HepG2 (cell line): ENCODE data around the gene CTXN1. TPM values are rescaled to one million over a fixed set of nuclear protein-coding genes. Genes with fewer than 3 reads are reported as not detected.

Experiments
- ATAC-seq: fragments of 200-7000 bp; cut with Tn5 transposase; 3 replicates; pipeline ENCODE4 v1.9.1; 2020; ENCODE audit warnings: mild to moderate bottlenecking, moderate library complexity
- BruUV-seq: library from RNA; stranded (reverse); fragments of 400-500 nt; replicated peaks from 2 replicates; lab custom pipeline; 2021; lab: Mats Ljungman, UMichigan
- CTCF ChIA-PET: fragments of 300-600 bp; formaldehyde crosslinking; extraction: SDS; loops from one replicate; lab custom pipeline; 2021; ENCODE audit warnings: low total read pairs, inconsistent platforms, low intra/inter-chr PET ratio; lab: Yijun Ruan, JAX
- POLR2A ChIA-PET: fragments of 350-600 bp; sonication (Branson Sonifier 250); formaldehyde crosslinking; loops from one replicate; lab custom pipeline; 2020; ENCODE audit warnings: antibody characterized with exemption, inconsistent platforms; lab: Yijun Ruan, JAX
- DNase-seq: peaks from one replicate; pipeline ENCODE4 v3.0.0-alpha.2; 2015; ENCODE audit warnings: low spot score
- FAIRE-seq: peaks from 3 replicates; lab custom pipeline; 2011; peaks lifted over from hg19 to GRCh38; lab: Jason Lieb, UNC
- H2AFZ ChIP-seq: one replicate; pipeline ENCODE4 v1.6.1; 2011; ENCODE audit warnings: low read length, inconsistent platforms
- H3K27ac ChIP-seq: fragments of 300-600 bp; 3 replicates; pipeline ENCODE4 v1.8.0; 2011; ENCODE audit warnings: mixed run types, mild to moderate bottlenecking, mixed read lengths, low read length, inconsistent platforms; ENCODE audit not compliant: insufficient read depth; ENCODE audit errors: extremely low read length
- H3K27me3 ChIP-seq, 2 experiments: fragments of 200-600 bp in 1 of 2; 2 replicates in 1 of 2; 3 replicates in 1 of 2; pipeline versions ENCODE4 v1.6.0 to v1.8.0; 2011; ENCODE audit warnings: low read length in 2 of 2, mild to moderate bottlenecking in 2 of 2, moderate library complexity in 2 of 2, inconsistent platforms in 1 of 2; ENCODE audit not compliant: insufficient read depth in 2 of 2, control insufficient read depth in 1 of 2
- H3K36me3 ChIP-seq, 2 experiments: fragments of 200-600 bp in 1 of 2; replicated peaks in 1 of 2; 2 replicates in 1 of 2; 3 replicates in 1 of 2; pipeline versions ENCODE4 v1.5.1 to v1.8.0; 2011; ENCODE audit warnings: low read length in 2 of 2, inconsistent platforms in 1 of 2; ENCODE audit not compliant: insufficient read depth in 2 of 2, control insufficient read depth in 1 of 2
- H3K4me1 ChIP-seq: 2 replicates; pipeline ENCODE4 v1.5.1; 2012; ENCODE audit warnings: low read length, inconsistent platforms; ENCODE audit not compliant: insufficient read depth
- H3K4me2 ChIP-seq: 2 replicates; pipeline ENCODE4 v1.6.0; 2011; ENCODE audit warnings: low read depth, low read length, inconsistent platforms
- H3K4me3 ChIP-seq, 3 experiments: fragments of 200-600 bp in 1 of 3; sonication (generic), shearing (Covaris generic) in 1 of 3; replicated peaks in 1 of 3; 2 replicates each; pipeline ENCODE4 v1.5.1; 2011 to 2016; ENCODE audit warnings: low read length in 3 of 3, inconsistent platforms in 2 of 3, low read depth in 2 of 3, mild to moderate bottlenecking in 2 of 3, control low read depth in 1 of 3, mixed read lengths in 1 of 3; ENCODE audit not compliant: insufficient read depth in 1 of 3
- H3K79me2 ChIP-seq: one replicate; pipeline ENCODE4 v1.6.1; 2011; ENCODE audit warnings: low read length, inconsistent platforms; ENCODE audit not compliant: insufficient read depth
- H3K9ac ChIP-seq: 2 replicates; pipeline ENCODE4 v1.6.0; 2011; ENCODE audit warnings: mild to moderate bottlenecking, low read depth, low read length, inconsistent platforms; ENCODE audit not compliant: insufficient read depth
- H3K9me3 ChIP-seq: 2 replicates; pipeline ENCODE4 v1.5.1; 2012; ENCODE audit warnings: mild to moderate bottlenecking, low read length
- H4K20me1 ChIP-seq: 2 replicates; pipeline ENCODE4 v1.6.0; 2011; ENCODE audit warnings: inconsistent platforms, mild to moderate bottlenecking, low read length, moderate library complexity; ENCODE audit not compliant: insufficient read depth
- BHLHE40 ChIP-seq: IDR thresholded peaks from 2 replicates; pipeline ENCODE4 v1.6.1; 2011; ENCODE audit warnings: low read length, improper control_type of control experiment
- FOXJ3 ChIP-seq: sonication (generic); formaldehyde crosslinking; IDR thresholded peaks from 2 replicates; pipeline ENCODE4 v1.4.0; 2020; ENCODE audit warnings: missing genetic modification reagents, mild to moderate bottlenecking, borderline replicate concordance
- HDAC6 ChIP-seq: fragments of 200-600 bp; sonication (generic); IDR thresholded peaks from 2 replicates; pipeline ENCODE4 v1.7.0; 2017; ENCODE audit warnings: mild to moderate bottlenecking, antibody characterized with exemption, low read length, low read depth
- KLF16 ChIP-seq, 2 experiments: sonication (generic) in 1 of 2; formaldehyde crosslinking in 1 of 2; IDR thresholded peaks; 2 replicates each; pipeline versions ENCODE4 v1.6.1 to v1.8.0; 2016 to 2023; ENCODE audit warnings: missing genetic modification reagents in 2 of 2, missing compliant biosample characterization in 1 of 2
- NCOA5 ChIP-seq: sonication (generic); formaldehyde crosslinking; IDR thresholded peaks from 2 replicates; pipeline ENCODE4 v1.4.0; 2020; ENCODE audit warnings: missing genetic modification reagents
- NFATC3 ChIP-seq: sonication (generic); formaldehyde crosslinking; IDR thresholded peaks from 2 replicates; pipeline ENCODE4 v1.5.1; 2020; ENCODE audit warnings: mild to moderate bottlenecking, missing genetic modification reagents
- NONO ChIP-seq, 2 experiments: fragments of 450-650 bp in 1 of 2; sonication (generic) in 1 of 2; formaldehyde crosslinking in 1 of 2; IDR thresholded peaks in 1 of 2; conservative IDR thresholded peaks in 1 of 2; 2 replicates each; pipeline versions ENCODE4 v1.6.1 to v1.8.0; 2017 to 2022; ENCODE audit warnings: mild to moderate bottlenecking in 1 of 2, missing genetic modification reagents in 1 of 2, moderate library complexity in 1 of 2
- RBAK ChIP-seq: sonication (generic); formaldehyde crosslinking; IDR thresholded peaks from 2 replicates; pipeline ENCODE4 v1.5.1; 2020; ENCODE audit warnings: mild to moderate bottlenecking, missing genetic modification reagents
- RBM22 ChIP-seq: fragments of 200-400 bp; formaldehyde crosslinking; optimal IDR thresholded peaks from 2 replicates; pipeline ENCODE3; 2017; ENCODE audit warnings: mild to moderate bottlenecking, low read length, moderate library complexity
- RBM39 ChIP-seq: fragments of 200-400 bp; formaldehyde crosslinking; IDR thresholded peaks from one replicate; pipeline ENCODE4 v1.6.1; 2018; ENCODE audit warnings: antibody characterized with exemption, mild to moderate bottlenecking, low read depth, low read length; ENCODE audit not compliant: poor library complexity, severe bottlenecking
- TBX2 ChIP-seq: sonication (generic); formaldehyde crosslinking; IDR thresholded peaks from 2 replicates; pipeline ENCODE4 v1.5.0; 2020; ENCODE audit warnings: missing genetic modification reagents, mild to moderate bottlenecking, borderline replicate concordance
- ZNF232 ChIP-seq: sonication (generic); formaldehyde crosslinking; IDR thresholded peaks from 2 replicates; pipeline ENCODE4 v1.4.0; 2020; ENCODE audit warnings: missing genetic modification reagents, borderline replicate concordance
- ZNF264 ChIP-seq: sonication (generic); formaldehyde crosslinking; IDR thresholded peaks from 2 replicates; pipeline ENCODE4 v1.4.0; 2020; ENCODE audit warnings: missing genetic modification reagents
- ZNF275 ChIP-seq: sonication (generic); formaldehyde crosslinking; IDR thresholded peaks from 2 replicates; pipeline ENCODE4 v1.8.0; 2022; ENCODE audit warnings: missing genetic modification reagents, mild to moderate bottlenecking, inconsistent platforms, borderline replicate concordance
- ZNF501 ChIP-seq: sonication (generic); formaldehyde crosslinking; IDR thresholded peaks from 2 replicates; pipeline ENCODE4 v1.5.1; 2020; ENCODE audit warnings: mild to moderate bottlenecking, moderate library complexity, missing genetic modification reagents
- ZNF644 ChIP-seq: IDR thresholded peaks from 2 replicates; pipeline ENCODE4 v1.6.1; 2016; ENCODE audit warnings: low read depth
- ZNF83 ChIP-seq: sonication (generic); formaldehyde crosslinking; IDR thresholded peaks from 2 replicates; pipeline ENCODE4 v1.4.0; 2020; ENCODE audit warnings: missing genetic modification reagents, mild to moderate bottlenecking, borderline replicate concordance
- WGBS: methylation state at CpG from one replicate; pipeline ENCODE4 v1.1.6; 2017; ENCODE audit warnings: low lambda C conversion rate; 5-methylcytosine and 5-hydroxymethylcytosine counted together
- in situ Hi-C: cut with HindIII; loops from 2 replicates; pipeline ENCODE4 v1.10.0; 2017; ENCODE audit warnings: low pct_unique_long_range_greater_than_20kb; ENCODE audit not compliant: extremely low pct_ligation_motif_present
- intact Hi-C: fragments of 100-400 bp; cut with micrococcal nuclease; formaldehyde crosslinking; loops from one replicate; pipeline ENCODE4 v1.10.0; 2022; ENCODE audit not compliant: unreplicated experiment
- polyA plus RNA-seq, 8 experiments: library from polyadenylated mRNA; depleted of rRNA in 3 of 8; stranded (reverse) in 7 of 8; unstranded in 1 of 8; fragments of >200 nt; fragmentation: Illumina TruSeq in 4 of 8; extraction: Trizol in 4 of 8; gene quantifications; 2 replicates each; pipeline versions ENCODE4 v1.2.1 to v1.2.3, GENCODE V29; 2011 to 2016; ENCODE audit warnings: low read depth in 4 of 8, missing spikeins in 1 of 8, mixed read lengths in 1 of 8; ENCODE audit not compliant: insufficient read depth in 1 of 8
- total RNA-seq, 5 experiments: library from RNA; depleted of rRNA; stranded (reverse); fragments of >200 nt; fragmentation: Illumina TruSeq; extraction: Trizol; gene quantifications; 2 replicates each; pipeline ENCODE4 v1.2.3, GENCODE V29; 2016; ENCODE audit warnings: low read depth in 1 of 5

CTXN1 gene
- total and polyA plus RNA-seq, 2 of the 13 experiments (the other 11 are each of a cell fraction or from before 2014, with no cell fraction given), result 0.11 TPM; not detected in 1

DNA sequence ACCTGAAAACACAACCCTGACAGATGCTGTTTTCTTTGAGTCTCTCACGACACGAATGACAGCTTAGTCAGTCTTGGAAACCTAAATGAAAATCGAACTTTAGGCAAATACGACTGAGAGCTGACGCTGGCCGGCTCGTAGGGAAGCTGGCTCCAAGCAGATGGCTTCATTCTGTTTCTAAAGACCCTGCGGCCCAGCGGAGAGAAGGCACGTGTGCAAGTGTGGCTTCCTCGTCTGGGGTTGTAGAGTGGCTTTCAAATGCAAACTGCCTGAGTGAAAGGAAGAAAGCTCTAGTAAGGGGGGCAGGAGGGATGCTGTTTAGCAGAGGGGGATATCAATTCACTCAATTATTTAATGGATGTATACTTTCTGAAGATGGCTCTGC is 43.6 kb upstream of the CTXN1 start:
- no peak overlapping the region for H3K4me3 ChIP-seq
- H3K4me1 ChIP-seq, result no peaks in the 10 kb centered on the region
- in situ Hi-C loops, result no loop called here
- TF ChIP-seq ZNF501 (no peak), RBM22 (peak; percentile 49)
- TF ChIP-seq, all 625 proteins: peak for 1
- Histone ChIP-seq H4K20me1 (peaks cover 3% of the 10 kb centered on the region; the same call in 1 of the 2 replicates), H3K9me3 (no peaks in the 10 kb centered on the region), H3K9ac (no peak overlapping the region), H2AFZ (no peak overlapping the region), H3K36me3 (peaks cover 29 to 75% of the 10 kb centered on the region in 2 experiments; a peak in 4 of 5 replicates), H3K27ac (no peak overlapping the region), H3K27me3 (no peaks in the 10 kb centered on the region), H3K79me2 (no peaks in the 10 kb centered on the region), H3K4me2 (no peak overlapping the region)
- ATAC-seq (no peak), DNase-seq (no peak), FAIRE-seq (no peak)
- ChIA-PET CTCF (no interaction called here), POLR2A (no interaction called here)
- BruUV-seq, result no TSS peak
- intact Hi-C loops, result no loop called here
- 96% methylated on average over 11 of the region's 11 CpGs for WGBS

GRCh38 chr19:7968796-7969554 is 43.0 kb upstream of the CTXN1 start:
- H3K79me2 ChIP-seq, result no peaks in the 10 kb centered on the region
- DNase-seq (no peak), ATAC-seq (no peak), FAIRE-seq (no peak)
- H3K4me3 ChIP-seq, result no peak overlapping the region
- ChIA-PET POLR2A (no interaction called here), CTCF (no interaction called here)
- no peaks in the 10 kb centered on the region for H3K27me3 ChIP-seq
- H3K4me2 ChIP-seq, result no peak overlapping the region
- H3K4me1 ChIP-seq, result no peaks in the 10 kb centered on the region
- peaks cover 28 to 73% of the 10 kb centered on the region in 2 experiments; a peak in 4 of 5 replicates for H3K36me3 ChIP-seq
- no peak overlapping the region for H3K27ac ChIP-seq
- in situ Hi-C loops, result no loop called here
- BruUV-seq, result no TSS peak
- intact Hi-C loops, result no loop called here
- H3K9me3 ChIP-seq, result no peaks in the 10 kb centered on the region
- H2AFZ ChIP-seq, result no peak overlapping the region
- peaks cover 3% of the 10 kb centered on the region; the same call in 1 of the 2 replicates for H4K20me1 ChIP-seq
- H3K9ac ChIP-seq, result no peak overlapping the region
- WGBS, result 97% methylated on average over 20 of the region's 20 CpGs
- TF ChIP-seq RBM39, result no peak
- TF ChIP-seq KLF16 (CRISPR knock-in tag; IDR thresholded peaks at IDR 0.05), result no peak
- no peak for TF ChIP-seq NCOA5 (CRISPR knock-in tag)
- TF ChIP-seq ZNF644 (CRISPR knock-in tag), result no peak
- TF ChIP-seq ZNF264 (CRISPR knock-in tag), result no peak
- TF ChIP-seq TBX2 (CRISPR knock-in tag), result no peak
- no peak for TF ChIP-seq NONO (IDR thresholded peaks at IDR 0.05)
- no peak for TF ChIP-seq NONO (CRISPR knock-in tag; conservative IDR thresholded peaks at IDR 0.05)
- no peak for TF ChIP-seq RBAK
- no peak for TF ChIP-seq HDAC6
- TF ChIP-seq ZNF275, result no peak
- TF ChIP-seq ZNF83 (CRISPR knock-in tag), result no peak
- no peak for TF ChIP-seq ZNF232
- no peak for TF ChIP-seq FOXJ3 (CRISPR knock-in tag)
- TF ChIP-seq NFATC3 (CRISPR knock-in tag), result no peak
- TF ChIP-seq BHLHE40, result no peak
